ENCODE results near the gene KIF4A.

- TF ChIP-seq CTCF (IDR thresholded peaks at IDR 0.05) (no peak), POLR2A (IDR thresholded peaks at IDR 0.05) (no peak)
Measured at GRCh38 chrX:70336767-70337166, 46.9 kb downstream of the KIF4A start.
